Endodermal cell (in vitro differentiated cells): ENCODE data around the gene C2orf68. TPM values are rescaled to one million over a fixed set of nuclear protein-coding genes. Genes with fewer than 3 reads are reported as not detected.
A peak's percentile ranks its signal among the peaks of the same experiment; 100 is the strongest.

ENCODE experiments used
- DNase-seq: peaks from one replicate; pipeline ENCODE4 v3.0.0-alpha.2; 2017
- H3K27ac ChIP-seq: 2 replicates; pipeline ENCODE4 v1.5.1; 2013; ENCODE audit warnings: mild to moderate bottlenecking, low read depth, low read length, moderate library complexity
- H3K27me3 ChIP-seq: 2 replicates; pipeline ENCODE4 v1.6.1; 2013; ENCODE audit warnings: mild to moderate bottlenecking, low read length, moderate library complexity; ENCODE audit not compliant: insufficient read depth, control insufficient read depth, poor library complexity, severe bottlenecking
- H3K36me3 ChIP-seq: 2 replicates; pipeline ENCODE4 v1.7.0; 2013; ENCODE audit warnings: mild to moderate bottlenecking, low read length, moderate library complexity; ENCODE audit not compliant: control insufficient read depth, insufficient read depth
- H3K4me1 ChIP-seq: one replicate; pipeline ENCODE4 v1.7.0; 2013; ENCODE audit warnings: low read length; ENCODE audit not compliant: control insufficient read depth, insufficient read depth
- H3K4me3 ChIP-seq: 2 replicates; pipeline ENCODE4 v1.5.1; 2013; ENCODE audit warnings: mild to moderate bottlenecking, low read length, moderate library complexity
- H3K9ac ChIP-seq: 2 replicates; pipeline ENCODE4 v1.6.1; 2013; ENCODE audit warnings: mild to moderate bottlenecking, low read length, moderate library complexity; ENCODE audit not compliant: poor library complexity, severe bottlenecking; ENCODE audit errors: extremely low read depth
- H3K9me3 ChIP-seq: 2 replicates; pipeline ENCODE4 v1.6.1; 2013; ENCODE audit warnings: mild to moderate bottlenecking, low read length, moderate library complexity; ENCODE audit not compliant: control insufficient read depth
- H3K27ac Mint-ChIP-seq: 2 replicates; pipeline ENCODE4 v1.8.0; 2020; ENCODE audit warnings: mixed read lengths
- H3K27me3 Mint-ChIP-seq: 2 replicates; pipeline ENCODE4 v1.8.0; 2021; ENCODE audit warnings: mild to moderate bottlenecking, mixed read lengths; ENCODE audit not compliant: insufficient read depth
- H3K36me3 Mint-ChIP-seq: 2 replicates; pipeline ENCODE4 v1.8.0; 2020; ENCODE audit warnings: low read depth, mixed read lengths
- H3K4me1 Mint-ChIP-seq: 2 replicates; pipeline ENCODE4 v1.8.0; 2020; ENCODE audit warnings: mixed read lengths
- H3K4me3 Mint-ChIP-seq: 2 replicates; pipeline ENCODE4 v1.8.0; 2020; ENCODE audit warnings: mild to moderate bottlenecking, moderate library complexity, mixed read lengths
- H3K9me3 Mint-ChIP-seq: 2 replicates; pipeline ENCODE4 v1.8.0; 2020; ENCODE audit warnings: mild to moderate bottlenecking, mixed read lengths
- WGBS, 2 experiments: methylation state at CpG; one replicate each; pipeline versions ENCODE4 v1.1.5 to v1.1.7; 2013; ENCODE audit warnings: missing lambda C conversion rate in 2 of 2, mixed read lengths in 1 of 2; ENCODE audit not compliant: insufficient coverage in 1 of 2, insufficient read length in 1 of 2; 5-methylcytosine and 5-hydroxymethylcytosine counted together
- total RNA-seq, 2 donors: library from RNA; stranded (reverse); fragmentation: NEBNext Ultra II Directional in 1 of 2; extraction: Animal tissue kit (Norgen Biotek cat#: 25700) in 1 of 2; gene quantifications; 2 replicates in 1 of 2; 3 replicates in 1 of 2; pipeline ENCODE4 v1.2.1, GENCODE V29; 2021
- TF ChIP-seq, protein P1 (sequence below): fragments of 200-600 bp; sonication (generic); conservative IDR thresholded peaks from 2 replicates; pipeline ENCODE4 v1.5.0; 2021; ENCODE audit warnings: antibody characterized with exemption, mild to moderate bottlenecking

C2orf68 gene
- total RNA-seq, 2 donors from 2014 or later: 63.2 to 66.5 TPM

DNA sequence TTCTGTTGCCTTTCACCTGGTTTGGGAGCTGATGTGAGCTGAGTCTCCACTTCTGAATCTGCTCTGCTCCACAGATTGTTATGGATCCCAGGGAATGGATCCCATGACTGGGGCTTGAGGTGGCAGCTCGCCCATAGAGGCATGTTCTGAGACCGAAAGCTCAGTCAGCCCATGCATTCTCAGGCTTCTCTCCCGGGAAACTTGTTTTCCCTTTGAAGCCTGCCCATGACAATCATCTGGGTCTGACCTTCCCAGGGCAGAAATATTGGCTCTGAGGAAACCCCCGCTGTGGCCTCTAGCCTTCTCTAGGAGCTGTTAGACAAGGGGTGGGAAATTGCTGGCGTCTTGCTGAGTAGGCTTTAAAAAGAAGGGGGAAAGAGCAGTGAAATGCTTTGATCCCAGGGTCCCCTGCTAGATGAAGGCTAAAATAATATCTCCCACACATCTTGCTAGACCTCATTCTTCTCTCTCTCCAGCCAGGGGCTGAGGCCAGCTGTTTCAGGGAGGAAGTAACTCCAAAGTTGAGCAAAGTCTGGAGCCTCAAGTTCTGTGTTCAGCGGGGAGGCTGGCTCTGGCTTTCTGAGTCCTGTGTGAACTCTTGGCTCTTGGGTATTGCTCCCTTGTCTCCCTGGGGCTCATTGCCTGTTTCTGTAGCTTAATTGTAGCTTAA is 32.5 kb downstream of the C2orf68 start:
- DNase-seq: peak; percentile 96
- peak overlapping the region; percentile 92 for H3K27ac ChIP-seq
- Mint-ChIP-seq H3K4me1 (peaks cover 46% of the 10 kb centered on the region), H3K36me3 (peaks cover 23% of the 10 kb centered on the region), H3K9me3 (no peaks in the 10 kb centered on the region), H3K27me3 (peaks cover 2% of the 10 kb centered on the region), H3K4me3 (peak overlapping the region; percentile 85), H3K27ac (peak overlapping the region; percentile 91)
- H3K4me3 ChIP-seq: peak overlapping the region; percentile 87
- peaks cover 16% of the 10 kb centered on the region for H3K4me1 ChIP-seq
- peak overlapping the region; percentile 66 for H3K9ac ChIP-seq
- no peaks in the 10 kb centered on the region for H3K27me3 ChIP-seq
- no peaks in the 10 kb centered on the region for H3K9me3 ChIP-seq
- H3K36me3 ChIP-seq: peaks cover 38% of the 10 kb centered on the region
- 0 to 7% methylated on average over 2 to 6 of the region's 6 CpGs for WGBS, 2 experiments
- TF ChIP-seq, protein P1, sequence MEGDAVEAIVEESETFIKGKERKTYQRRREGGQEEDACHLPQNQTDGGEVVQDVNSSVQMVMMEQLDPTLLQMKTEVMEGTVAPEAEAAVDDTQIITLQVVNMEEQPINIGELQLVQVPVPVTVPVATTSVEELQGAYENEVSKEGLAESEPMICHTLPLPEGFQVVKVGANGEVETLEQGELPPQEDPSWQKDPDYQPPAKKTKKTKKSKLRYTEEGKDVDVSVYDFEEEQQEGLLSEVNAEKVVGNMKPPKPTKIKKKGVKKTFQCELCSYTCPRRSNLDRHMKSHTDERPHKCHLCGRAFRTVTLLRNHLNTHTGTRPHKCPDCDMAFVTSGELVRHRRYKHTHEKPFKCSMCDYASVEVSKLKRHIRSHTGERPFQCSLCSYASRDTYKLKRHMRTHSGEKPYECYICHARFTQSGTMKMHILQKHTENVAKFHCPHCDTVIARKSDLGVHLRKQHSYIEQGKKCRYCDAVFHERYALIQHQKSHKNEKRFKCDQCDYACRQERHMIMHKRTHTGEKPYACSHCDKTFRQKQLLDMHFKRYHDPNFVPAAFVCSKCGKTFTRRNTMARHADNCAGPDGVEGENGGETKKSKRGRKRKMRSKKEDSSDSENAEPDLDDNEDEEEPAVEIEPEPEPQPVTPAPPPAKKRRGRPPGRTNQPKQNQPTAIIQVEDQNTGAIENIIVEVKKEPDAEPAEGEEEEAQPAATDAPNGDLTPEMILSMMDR: no peak

GRCh38 chr2:85578243-85579180 is 33.4 kb downstream of the C2orf68 start:
- Histone ChIP-seq H3K4me3 (peak overlapping the region; percentile 87), H3K27ac (peak overlapping the region; percentile 92), H3K27me3 (no peaks in the 10 kb centered on the region), H3K9me3 (no peaks in the 10 kb centered on the region), H3K36me3 (peaks cover 33% of the 10 kb centered on the region), H3K9ac (peak overlapping the region; percentile 66), H3K4me1 (peaks cover 16% of the 10 kb centered on the region)
- H3K36me3 Mint-ChIP-seq: peaks cover 17% of the 10 kb centered on the region
- no peaks in the 10 kb centered on the region for H3K9me3 Mint-ChIP-seq
- H3K4me3 Mint-ChIP-seq: peak overlapping the region; percentile 85
- WGBS, 2 experiments: 40 to 72% methylated on average over 8 to 19 of the region's 19 CpGs
- H3K4me1 Mint-ChIP-seq: peaks cover 46% of the 10 kb centered on the region
- peak; percentile 73 for DNase-seq
- peak overlapping the region; percentile 91 for H3K27ac Mint-ChIP-seq
- peaks cover under 1% of the 10 kb centered on the region for H3K27me3 Mint-ChIP-seq
- TF ChIP-seq, protein P1: no peak

GRCh38 chr2:85577386-85578242 is 34.3 kb downstream of the C2orf68 start, which contains the start of gene VAMP8:
Gene VAMP8 (plus strand): TSS chr2:85577586. CDS start chr2:85577647, 61 bp downstream.
- Histone ChIP-seq H3K4me3 (peak within 1 kb of the TSS; percentile 87), H3K27ac (peak within 1 kb of the TSS; percentile 92)
- H3K4me3 Mint-ChIP-seq: peak within 1 kb of the TSS; percentile 85

More at GRCh38 chr2:85577386-85578242, 34.3 kb downstream of the C2orf68 start, which contains the start of gene VAMP8:
- H3K27me3 Mint-ChIP-seq: no peaks in the 10 kb centered on the region
- H3K4me1 Mint-ChIP-seq: peaks cover 48% of the 10 kb centered on the region
- no peaks in the 10 kb centered on the region for H3K9me3 Mint-ChIP-seq
- Histone ChIP-seq H3K27me3 (no peaks in the 10 kb centered on the region), H3K9me3 (no peaks in the 10 kb centered on the region), H3K9ac (peak within 1 kb of the TSS; percentile 66), H3K36me3 (peaks cover 24% of the 10 kb centered on the region), H3K4me1 (peaks cover 16% of the 10 kb centered on the region)
- TF ChIP-seq, protein P1: no peak
- H3K27ac Mint-ChIP-seq: peak within 1 kb of the TSS; percentile 91
- WGBS, 2 experiments: 11 to 20% methylated on average over 11 to 19 of the region's 19 CpGs
- peak; percentile 95 for DNase-seq
- peaks cover 12% of the 10 kb centered on the region for H3K36me3 Mint-ChIP-seq
